NCI-H2196 (cell line): ENCODE measurements around the gene FBXO42.
A peak's percentile ranks its signal among the peaks of the same experiment; 100 is the strongest.

ENCODE experiments used
- DNase-seq: peaks from one replicate; lab custom pipeline; 2025; ENCODE audit not compliant: unreplicated experiment; lab: John Stamatoyannopoulos, UW

FBXO42 gene

DNA sequence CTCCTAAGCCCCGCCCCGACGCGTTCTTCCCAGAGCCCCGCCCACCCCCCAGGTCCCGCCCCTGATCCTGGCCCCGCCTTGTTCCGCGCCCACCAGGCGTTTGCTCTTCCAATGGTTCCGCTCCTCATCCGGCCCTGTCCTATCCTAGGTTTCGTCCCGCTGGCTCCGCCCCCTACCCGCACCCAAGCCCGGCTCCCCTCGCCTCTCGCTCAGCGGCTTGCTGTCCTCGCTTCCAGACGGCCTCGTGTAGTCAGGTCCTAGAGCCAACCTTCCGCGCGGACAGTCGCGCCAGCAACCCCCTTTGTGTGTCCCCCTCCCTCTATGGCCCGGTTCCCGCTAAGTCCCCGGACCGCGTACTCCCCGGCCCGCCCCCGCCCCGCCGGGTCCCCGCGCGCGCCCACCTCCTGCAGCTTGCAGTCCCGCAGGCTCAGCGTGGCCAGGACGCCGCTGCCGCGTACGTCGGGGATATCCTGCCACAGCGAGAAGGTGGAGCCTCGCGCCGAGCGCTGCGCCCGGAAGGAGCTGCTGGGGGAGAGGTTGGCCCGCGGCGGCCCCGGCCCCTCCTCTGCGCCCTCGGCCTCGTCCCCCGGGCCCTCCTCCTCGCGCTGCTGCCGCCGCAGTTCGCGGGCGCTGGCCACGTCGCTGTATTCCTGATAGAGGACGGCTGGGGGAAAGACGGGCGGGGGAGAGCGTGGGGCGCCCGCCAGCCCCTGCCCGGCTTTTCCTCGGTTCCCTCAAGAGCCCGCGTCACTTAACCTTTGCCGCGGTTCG, 145.5 kb downstream of the FBXO42 start:
- DNase-seq = peak; percentile 97

DNA sequence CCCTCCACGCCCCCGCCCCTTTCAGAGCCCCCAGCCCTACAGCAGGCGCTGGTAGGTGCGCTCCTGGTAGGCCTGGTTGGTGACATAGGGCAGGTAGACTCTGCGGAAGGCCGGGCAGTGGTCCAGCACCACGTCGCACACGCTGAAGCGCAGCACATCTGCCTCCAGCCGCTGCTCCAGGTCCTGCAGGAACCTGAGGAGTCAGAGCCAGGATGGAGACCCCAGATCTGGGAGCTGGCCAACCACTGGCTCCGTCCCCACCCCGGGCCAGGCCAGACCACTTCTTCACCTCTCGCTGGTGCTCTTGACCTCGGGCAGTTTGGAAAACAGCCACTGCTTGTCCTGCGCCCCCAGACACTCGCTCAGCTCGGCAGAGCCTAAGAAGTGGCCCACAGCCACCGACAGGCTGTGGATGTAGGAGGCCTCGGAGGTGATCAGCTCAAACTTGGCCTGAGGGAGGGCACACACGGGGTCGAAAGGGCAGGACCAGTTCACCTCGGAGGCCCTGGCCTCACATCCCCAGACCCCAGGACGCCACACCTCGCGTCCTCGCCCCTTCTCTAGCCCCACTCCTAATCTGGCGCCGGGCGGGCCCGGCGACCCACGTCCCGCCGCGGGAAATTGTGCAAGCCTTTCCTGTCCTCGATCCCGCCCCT, 146.3 kb downstream of the FBXO42 start:
- DNase-seq = no peak

DNA sequence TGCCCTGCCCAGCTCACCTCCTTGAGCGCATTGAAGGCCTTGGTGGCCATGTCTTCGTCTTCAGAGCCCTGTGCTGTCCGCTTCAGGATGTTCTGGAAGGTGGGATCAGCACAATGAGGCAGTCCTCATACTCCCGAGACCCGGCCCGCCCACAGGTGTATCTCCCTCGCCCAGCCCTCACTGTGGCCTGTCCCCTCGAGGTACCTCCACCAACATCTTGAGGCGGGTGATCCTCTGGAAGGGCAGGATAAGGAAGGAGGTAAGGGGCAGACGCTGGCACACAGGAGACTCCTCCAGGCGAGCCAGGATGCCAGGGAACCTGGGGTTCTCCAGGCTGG, 147.0 kb downstream of the FBXO42 start:
- DNase-seq = no peak

GRCh38 chr1:16204634-16205333, 147.5 kb downstream of the FBXO42 start:
- DNase-seq = peak; percentile 55

- no peak for DNase-seq
These were observed 148.1 kb downstream of the FBXO42 start for GRCh38 chr1:16204216-16204615.

GRCh38 chr1:16203550-16203949, 148.7 kb downstream of the FBXO42 start:
- DNase-seq = no peak

GRCh38 chr1:16202281-16203210, 149.7 kb downstream of the FBXO42 start:
- no peak for DNase-seq

DNA sequence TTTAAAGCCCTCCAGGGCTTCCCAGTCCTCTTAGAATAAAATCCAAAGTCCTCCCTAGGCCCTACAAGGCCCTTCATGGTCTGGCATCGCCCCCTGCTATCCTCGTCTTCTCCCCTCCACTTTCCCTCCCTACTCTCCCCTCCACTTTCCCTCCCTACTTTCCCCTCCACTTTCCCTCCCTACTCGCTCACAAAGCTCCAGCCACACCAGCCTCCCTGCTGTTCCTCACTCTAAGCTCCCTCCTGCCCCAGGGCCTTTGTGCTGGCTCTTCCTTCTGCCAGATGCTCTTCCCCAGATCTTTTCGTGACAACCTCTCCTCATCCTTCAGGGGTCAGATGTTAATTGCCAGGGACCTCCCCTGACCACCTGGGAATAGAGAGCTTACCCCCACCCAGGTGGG, 152.6 kb downstream of the FBXO42 start:
- DNase-seq = no peak

GRCh38 chr1:16199157-16199501, 153.2 kb downstream of the FBXO42 start:
- no peak for DNase-seq

DNA sequence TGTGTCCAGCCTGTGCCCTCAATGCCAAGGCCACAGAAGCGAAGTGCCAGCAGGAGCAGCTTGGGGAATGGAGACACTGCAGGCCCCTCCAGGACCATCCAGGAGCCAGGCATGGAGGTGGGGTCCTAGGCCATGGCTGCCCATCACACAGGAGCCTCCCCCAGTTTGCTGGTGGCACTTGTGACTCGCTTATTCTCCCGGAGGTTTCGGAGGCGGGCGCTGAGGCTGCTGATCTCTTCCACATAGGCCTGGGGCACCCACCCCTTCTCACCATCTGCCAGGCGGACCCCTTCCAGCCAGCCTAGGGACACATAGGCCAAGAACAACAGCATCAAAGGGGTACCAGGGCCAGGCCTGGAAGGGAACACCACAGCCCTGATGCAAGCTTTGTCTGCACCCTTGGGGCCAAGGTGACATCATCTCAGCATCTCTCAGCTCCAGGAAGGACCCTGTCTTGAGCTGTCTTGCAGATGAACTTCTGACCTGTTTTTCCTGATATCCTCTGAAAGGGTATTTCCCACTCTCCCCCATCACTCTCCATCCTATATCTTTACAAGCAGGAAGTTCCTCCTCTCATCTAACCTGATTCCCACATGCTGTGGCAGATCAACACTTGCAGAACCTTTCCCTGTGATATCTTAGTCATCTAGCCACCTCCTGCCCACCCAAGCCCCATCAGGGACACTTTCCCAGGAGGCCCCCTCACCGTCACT, 153.7 kb downstream of the FBXO42 start:
- DNase-seq = no peak

GRCh38 chr1:16196874-16197273, 155.4 kb downstream of the FBXO42 start:
- DNase-seq = no peak
